K562 (cell line): ENCODE data around the gene RPL14. TPM values are rescaled to one million over a fixed set of nuclear protein-coding genes. Genes with fewer than 3 reads are reported as not detected.

ENCODE experiments used
- BMI1 ChIP-seq: fragments of 150-350 bp; IDR thresholded peaks from 2 replicates; pipeline ENCODE4 v1.6.1; 2014; ENCODE audit warnings: low read length
- BRD9 ChIP-seq: fragments of 450-650 bp; IDR thresholded peaks from 2 replicates; pipeline ENCODE4 v1.6.1; 2018; ENCODE audit warnings: low read depth; ENCODE audit not compliant: partially characterized antibody
- CBX5 ChIP-seq: IDR thresholded peaks from 2 replicates; pipeline ENCODE4 v1.6.1; 2014; ENCODE audit warnings: low read depth, borderline replicate concordance
- FUS ChIP-seq: fragments of 200-400 bp; formaldehyde crosslinking; optimal IDR thresholded peaks from 2 replicates; pipeline ENCODE3; 2017; ENCODE audit warnings: low read depth, low read length
- HDGF ChIP-seq: fragments of 450-650 bp; IDR thresholded peaks from 2 replicates; pipeline ENCODE4 v1.6.1; 2016
- NFXL1 ChIP-seq: fragments of 450-650 bp; formaldehyde crosslinking; IDR thresholded peaks from 2 replicates; pipeline ENCODE4 v1.4.0; 2021; ENCODE audit warnings: mild to moderate bottlenecking
- POU5F1 ChIP-seq: fragments of 150-350 bp; IDR thresholded peaks from 2 replicates; pipeline ENCODE4 v1.6.1; 2014; ENCODE audit warnings: borderline replicate concordance, low read length, low read depth, mild to moderate bottlenecking; ENCODE audit not compliant: partially characterized antibody
- RFX5 ChIP-seq: IDR thresholded peaks from 2 replicates; pipeline ENCODE4 v1.6.1; 2011; ENCODE audit warnings: low read depth, mild to moderate bottlenecking, improper control_type of control experiment, low read length
- SAFB ChIP-seq: fragments of 200-400 bp; formaldehyde crosslinking; IDR thresholded peaks from 2 replicates; pipeline ENCODE4 v1.6.1; 2017; ENCODE audit warnings: low read depth, low read length, borderline replicate concordance
- SMAD1 ChIP-seq: fragments of 150-350 bp; IDR thresholded peaks from 2 replicates; pipeline ENCODE4 v1.6.1; 2014; ENCODE audit warnings: low read length, low read depth; ENCODE audit not compliant: partially characterized antibody
- SRSF1 ChIP-seq: fragments of 200-400 bp; formaldehyde crosslinking; IDR thresholded peaks from 2 replicates; pipeline ENCODE4 v1.6.1; 2017; ENCODE audit warnings: mild to moderate bottlenecking, low read depth, low read length, moderate library complexity
- ZNF347 ChIP-seq: fragments of 450-650 bp; formaldehyde crosslinking; IDR thresholded peaks from 2 replicates; pipeline ENCODE4 v1.4.0; 2020; ENCODE audit warnings: low read depth, mild to moderate bottlenecking, moderate library complexity
- ZNF384 ChIP-seq: IDR thresholded peaks from 2 replicates; pipeline ENCODE4 v1.6.1; 2012; ENCODE audit warnings: low read depth, low read length, improper control_type of control experiment
- ZNF780A ChIP-seq: fragments of 250-450 bp; sonication (Bioruptor Pico); IDR thresholded peaks from 2 replicates; pipeline ENCODE4 v1.5.0; 2021; ENCODE audit warnings: mild to moderate bottlenecking
- polyA plus RNA-seq, 8 experiments: library from polyadenylated mRNA; depleted of rRNA in 4 of 8; stranded (reverse) in 5 of 8; unstranded in 3 of 8; fragments of >200 nt; fragmentation: Nextera tagmentation in 2 of 8; fragmentation: Illumina TruSeq in 1 of 8; extraction: Ambion mirVana in 2 of 8; extraction: Trizol in 1 of 8; gene quantifications; 2 replicates each; pipeline versions ENCODE4 v1.2.1 to v1.2.3, GENCODE V29; 2011 to 2014; ENCODE audit warnings: inconsistent platforms in 1 of 8, missing spikeins in 1 of 8
- total RNA-seq, 7 experiments: library from RNA; depleted of rRNA in 6 of 7; stranded (reverse); fragments of >200 nt in 6 of 7; fragmentation: Illumina TruSeq in 2 of 7; extraction: Trizol in 2 of 7; gene quantifications; 2 replicates each; pipeline versions ENCODE4 v1.2.1 to v1.2.3, GENCODE V29; 2011 to 2021; ENCODE audit warnings: low replicate concordance in 1 of 7
- TF ChIP-seq, protein P1 (sequence below): IDR thresholded peaks from 2 replicates; pipeline ENCODE4 v1.6.1; 2011; ENCODE audit warnings: borderline replicate concordance, low read depth, mild to moderate bottlenecking, moderate library complexity, low read length; ENCODE audit not compliant: insufficient read depth, poor library complexity, severe bottlenecking
- TF ChIP-seq, protein P2 (sequence below): fragments of 450-650 bp; formaldehyde crosslinking; IDR thresholded peaks from 2 replicates; pipeline ENCODE4 v1.4.0; 2022; ENCODE audit warnings: mild to moderate bottlenecking, moderate library complexity
- TF ChIP-seq, protein P3 (sequence below): fragments of 250-450 bp; sonication (Bioruptor Pico); IDR thresholded peaks from 2 replicates; pipeline ENCODE4 v1.8.0; 2021; ENCODE audit warnings: mild to moderate bottlenecking, moderate library complexity
- TF ChIP-seq, protein P4 (sequence below): sonication (generic); formaldehyde crosslinking; IDR thresholded peaks from 2 replicates; pipeline ENCODE4 v1.8.0; 2023; ENCODE audit warnings: mild to moderate bottlenecking, missing genetic modification reagents

RPL14 gene
- total and polyA plus RNA-seq, 9 of the 15 experiments (the other 6 are each of a cell fraction or from before 2014, with no cell fraction given) = 851 to 4,649 (median 2,133) TPM

DNA sequence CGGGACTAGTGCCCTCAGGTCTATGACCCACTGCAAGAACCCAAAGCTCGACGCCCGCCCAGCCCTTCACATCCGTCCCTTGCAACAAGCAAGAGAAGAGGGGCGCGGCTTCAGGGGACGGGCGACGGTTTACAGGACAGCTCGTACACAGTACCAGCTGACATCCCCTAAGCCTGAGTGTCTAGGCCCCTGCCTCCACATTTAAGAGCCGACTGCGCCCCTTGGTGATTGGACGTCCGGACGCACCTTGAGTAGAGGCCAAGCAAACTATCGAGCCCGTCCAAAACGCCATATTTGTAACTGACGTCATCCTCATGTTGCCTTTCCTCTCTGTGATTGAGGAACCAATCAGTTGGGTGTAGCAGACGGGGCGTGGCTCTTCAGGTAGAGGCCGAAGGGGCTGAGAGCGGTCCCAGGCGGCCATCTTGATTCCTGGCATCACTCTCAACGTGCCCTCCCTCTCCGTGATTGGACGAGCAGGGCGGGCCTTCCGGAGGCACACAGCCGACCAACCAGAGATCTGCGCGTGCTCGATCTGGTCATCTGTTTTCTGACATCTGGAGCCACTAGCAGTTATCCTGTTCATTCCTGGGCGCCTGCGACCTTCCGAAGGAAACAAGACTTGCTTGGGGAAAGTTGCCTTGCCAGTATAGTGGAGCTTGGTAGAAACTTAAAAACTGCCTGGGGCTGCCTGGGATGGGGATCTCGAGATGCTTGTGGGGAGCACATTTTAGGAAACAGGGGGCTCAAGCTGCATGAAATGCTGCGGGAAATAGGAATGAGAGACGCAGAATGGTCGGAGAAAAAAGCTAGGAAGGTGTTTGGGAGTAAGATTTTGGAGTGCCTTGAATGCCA, 4.0 kb upstream of the RPL14 start (continued):
- TF ChIP-seq, protein P1, sequence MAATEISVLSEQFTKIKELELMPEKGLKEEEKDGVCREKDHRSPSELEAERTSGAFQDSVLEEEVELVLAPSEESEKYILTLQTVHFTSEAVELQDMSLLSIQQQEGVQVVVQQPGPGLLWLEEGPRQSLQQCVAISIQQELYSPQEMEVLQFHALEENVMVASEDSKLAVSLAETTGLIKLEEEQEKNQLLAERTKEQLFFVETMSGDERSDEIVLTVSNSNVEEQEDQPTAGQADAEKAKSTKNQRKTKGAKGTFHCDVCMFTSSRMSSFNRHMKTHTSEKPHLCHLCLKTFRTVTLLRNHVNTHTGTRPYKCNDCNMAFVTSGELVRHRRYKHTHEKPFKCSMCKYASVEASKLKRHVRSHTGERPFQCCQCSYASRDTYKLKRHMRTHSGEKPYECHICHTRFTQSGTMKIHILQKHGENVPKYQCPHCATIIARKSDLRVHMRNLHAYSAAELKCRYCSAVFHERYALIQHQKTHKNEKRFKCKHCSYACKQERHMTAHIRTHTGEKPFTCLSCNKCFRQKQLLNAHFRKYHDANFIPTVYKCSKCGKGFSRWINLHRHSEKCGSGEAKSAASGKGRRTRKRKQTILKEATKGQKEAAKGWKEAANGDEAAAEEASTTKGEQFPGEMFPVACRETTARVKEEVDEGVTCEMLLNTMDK = no peak
- TF ChIP-seq, protein P2, sequence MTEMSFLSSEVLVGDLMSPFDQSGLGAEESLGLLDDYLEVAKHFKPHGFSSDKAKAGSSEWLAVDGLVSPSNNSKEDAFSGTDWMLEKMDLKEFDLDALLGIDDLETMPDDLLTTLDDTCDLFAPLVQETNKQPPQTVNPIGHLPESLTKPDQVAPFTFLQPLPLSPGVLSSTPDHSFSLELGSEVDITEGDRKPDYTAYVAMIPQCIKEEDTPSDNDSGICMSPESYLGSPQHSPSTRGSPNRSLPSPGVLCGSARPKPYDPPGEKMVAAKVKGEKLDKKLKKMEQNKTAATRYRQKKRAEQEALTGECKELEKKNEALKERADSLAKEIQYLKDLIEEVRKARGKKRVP (CRISPR knock-in tag) = peak; percentile 62; the same call in 1 of the 2 replicates
- TF ChIP-seq NFXL1 (CRISPR knock-in tag) (no peak), FUS (no peak), HDGF (no peak), ZNF780A (CRISPR knock-in tag) (no peak), ZNF347 (CRISPR knock-in tag) (no peak), ZNF384 (no peak), BMI1 (no peak), POU5F1 (no peak), RFX5 (peak; percentile 59; the same call in 1 of the 2 replicates), BRD9 (peak; percentile 73), SRSF1 (no peak), SMAD1 (peak; percentile 68), SAFB (no peak), CBX5 (no peak)
- TF ChIP-seq, protein P3, sequence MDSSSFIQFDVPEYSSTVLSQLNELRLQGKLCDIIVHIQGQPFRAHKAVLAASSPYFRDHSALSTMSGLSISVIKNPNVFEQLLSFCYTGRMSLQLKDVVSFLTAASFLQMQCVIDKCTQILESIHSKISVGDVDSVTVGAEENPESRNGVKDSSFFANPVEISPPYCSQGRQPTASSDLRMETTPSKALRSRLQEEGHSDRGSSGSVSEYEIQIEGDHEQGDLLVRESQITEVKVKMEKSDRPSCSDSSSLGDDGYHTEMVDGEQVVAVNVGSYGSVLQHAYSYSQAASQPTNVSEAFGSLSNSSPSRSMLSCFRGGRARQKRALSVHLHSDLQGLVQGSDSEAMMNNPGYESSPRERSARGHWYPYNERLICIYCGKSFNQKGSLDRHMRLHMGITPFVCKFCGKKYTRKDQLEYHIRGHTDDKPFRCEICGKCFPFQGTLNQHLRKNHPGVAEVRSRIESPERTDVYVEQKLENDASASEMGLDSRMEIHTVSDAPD = no peak
- TF ChIP-seq, protein P4, sequence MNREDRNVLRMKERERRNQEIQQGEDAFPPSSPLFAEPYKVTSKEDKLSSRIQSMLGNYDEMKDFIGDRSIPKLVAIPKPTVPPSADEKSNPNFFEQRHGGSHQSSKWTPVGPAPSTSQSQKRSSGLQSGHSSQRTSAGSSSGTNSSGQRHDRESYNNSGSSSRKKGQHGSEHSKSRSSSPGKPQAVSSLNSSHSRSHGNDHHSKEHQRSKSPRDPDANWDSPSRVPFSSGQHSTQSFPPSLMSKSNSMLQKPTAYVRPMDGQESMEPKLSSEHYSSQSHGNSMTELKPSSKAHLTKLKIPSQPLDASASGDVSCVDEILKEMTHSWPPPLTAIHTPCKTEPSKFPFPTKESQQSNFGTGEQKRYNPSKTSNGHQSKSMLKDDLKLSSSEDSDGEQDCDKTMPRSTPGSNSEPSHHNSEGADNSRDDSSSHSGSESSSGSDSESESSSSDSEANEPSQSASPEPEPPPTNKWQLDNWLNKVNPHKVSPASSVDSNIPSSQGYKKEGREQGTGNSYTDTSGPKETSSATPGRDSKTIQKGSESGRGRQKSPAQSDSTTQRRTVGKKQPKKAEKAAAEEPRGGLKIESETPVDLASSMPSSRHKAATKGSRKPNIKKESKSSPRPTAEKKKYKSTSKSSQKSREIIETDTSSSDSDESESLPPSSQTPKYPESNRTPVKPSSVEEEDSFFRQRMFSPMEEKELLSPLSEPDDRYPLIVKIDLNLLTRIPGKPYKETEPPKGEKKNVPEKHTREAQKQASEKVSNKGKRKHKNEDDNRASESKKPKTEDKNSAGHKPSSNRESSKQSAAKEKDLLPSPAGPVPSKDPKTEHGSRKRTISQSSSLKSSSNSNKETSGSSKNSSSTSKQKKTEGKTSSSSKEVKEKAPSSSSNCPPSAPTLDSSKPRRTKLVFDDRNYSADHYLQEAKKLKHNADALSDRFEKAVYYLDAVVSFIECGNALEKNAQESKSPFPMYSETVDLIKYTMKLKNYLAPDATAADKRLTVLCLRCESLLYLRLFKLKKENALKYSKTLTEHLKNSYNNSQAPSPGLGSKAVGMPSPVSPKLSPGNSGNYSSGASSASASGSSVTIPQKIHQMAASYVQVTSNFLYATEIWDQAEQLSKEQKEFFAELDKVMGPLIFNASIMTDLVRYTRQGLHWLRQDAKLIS (CRISPR knock-in tag) = peak; percentile 95
